NCI-H748 (cell line): Measurements from ENCODE around the gene CFAP61.

Experiments used
- DNase-seq: peaks from one replicate; lab custom pipeline; 2025; ENCODE audit not compliant: unreplicated experiment; lab: John Stamatoyannopoulos, UW

The CFAP61 gene

DNA sequence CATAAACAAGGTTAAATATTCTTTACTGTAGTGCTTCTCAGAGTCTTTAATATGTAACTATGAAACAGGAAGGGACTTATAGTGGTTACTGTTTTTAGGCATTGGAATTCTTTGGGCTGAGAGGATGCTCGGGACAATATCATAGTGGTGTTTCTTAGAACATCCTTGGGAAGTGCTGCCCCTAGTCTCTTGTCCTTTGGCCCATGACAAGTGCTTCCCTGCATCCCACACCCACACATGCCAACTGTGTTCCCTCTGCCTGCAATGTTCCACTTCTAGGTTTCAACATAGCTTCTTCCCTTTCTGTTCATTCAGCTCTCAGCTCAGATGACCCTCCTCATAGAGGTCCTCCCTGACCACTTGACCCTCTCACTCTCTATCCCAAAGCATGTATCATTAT lies 37.6 kb downstream of the CFAP61 start:
- no peak for DNase-seq

DNA sequence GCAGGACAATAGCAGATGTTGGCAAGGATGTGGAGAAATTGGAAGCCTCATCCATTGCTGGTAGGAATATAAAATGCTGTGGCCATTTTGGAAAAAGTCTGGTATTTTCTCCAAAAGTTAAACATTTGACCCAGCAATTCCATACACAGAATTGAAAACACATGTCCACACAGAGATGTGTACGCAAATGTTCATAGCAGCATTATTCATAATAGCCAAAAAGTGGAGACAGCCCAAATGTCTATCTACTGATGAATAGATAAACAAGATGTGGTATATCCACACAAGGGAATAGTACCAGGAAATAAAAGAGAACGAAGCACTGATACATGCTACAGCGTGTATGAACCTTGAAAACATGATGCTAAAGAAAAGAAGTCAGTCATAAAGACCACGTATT lies 40.5 kb downstream of the CFAP61 start:
- no peak for DNase-seq

DNA sequence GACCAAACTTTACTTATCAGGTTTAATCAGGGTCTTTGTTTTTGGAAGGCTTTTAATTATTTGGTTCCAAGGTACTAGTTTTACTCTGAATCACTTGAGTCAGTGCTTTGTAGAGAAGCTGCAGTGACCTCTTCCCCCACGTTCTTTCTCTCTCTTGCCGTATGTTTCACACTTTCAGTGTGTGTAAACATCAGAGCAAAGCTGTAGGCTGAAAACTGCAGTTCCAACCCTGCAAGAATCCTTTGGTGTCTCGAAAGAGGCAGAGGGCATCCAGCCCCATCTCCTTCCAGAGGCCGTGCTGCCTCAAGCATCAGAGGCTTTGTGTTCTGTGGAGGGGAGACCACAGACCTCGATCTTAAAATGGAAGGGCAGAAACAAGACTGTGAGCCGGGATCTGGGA lies 42.1 kb downstream of the CFAP61 start:
- no peak for DNase-seq

DNA sequence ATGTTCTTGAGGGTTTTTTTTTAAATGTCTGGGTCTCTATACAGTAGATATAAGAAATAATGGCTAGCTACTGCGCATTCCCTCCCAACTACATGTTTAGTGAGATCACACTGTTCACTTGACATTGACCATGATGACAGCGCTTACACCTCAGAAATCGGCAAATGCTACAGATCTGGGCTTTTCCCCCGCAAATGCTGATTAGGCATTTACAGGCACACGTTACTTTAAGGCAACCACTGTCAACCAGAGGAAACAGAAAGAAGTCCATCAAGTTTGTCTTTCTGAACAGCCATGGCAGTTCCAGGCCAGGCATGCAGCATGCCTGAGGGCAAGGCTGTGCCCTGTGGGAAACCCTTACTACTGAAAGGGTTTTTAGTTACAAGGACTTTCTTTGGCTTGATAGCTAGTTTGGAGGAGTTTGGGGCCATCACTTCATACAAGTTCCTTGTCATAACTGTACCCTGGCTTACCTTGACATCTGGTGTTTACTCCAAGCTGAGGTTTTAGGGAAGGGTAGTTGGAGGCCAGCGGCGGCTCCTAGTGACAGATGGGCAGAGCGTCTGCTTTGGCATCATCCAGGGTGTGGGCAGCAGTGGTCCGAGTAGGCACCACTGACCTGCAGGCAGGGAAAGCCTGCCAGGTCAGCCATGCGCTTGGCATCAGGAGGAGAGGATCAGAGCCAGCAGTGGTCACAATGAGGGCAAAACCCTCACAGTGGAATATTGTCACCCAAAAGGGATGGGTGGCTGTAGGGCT lies 43.0 kb downstream of the CFAP61 start:
- DNase-seq, result no peak

DNA sequence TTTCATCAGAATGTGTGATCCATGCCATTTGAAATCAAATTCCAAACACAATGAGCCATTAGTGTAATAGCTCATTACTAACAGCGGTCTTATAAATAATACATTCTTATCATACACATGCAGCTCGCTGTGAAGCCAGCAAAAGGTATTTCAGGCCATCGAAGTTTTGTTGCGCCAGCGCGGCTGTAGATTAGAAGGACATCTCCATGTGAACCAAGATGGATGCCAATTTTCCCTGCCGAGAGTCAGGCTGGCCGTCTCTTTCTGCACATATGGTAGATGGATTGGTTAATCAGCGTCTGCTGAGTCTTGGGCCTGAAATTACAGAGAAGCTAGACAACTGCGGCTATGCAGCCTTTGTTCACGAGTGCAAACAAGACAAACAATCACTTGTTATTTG lies 44.1 kb downstream of the CFAP61 start:
- peak; percentile 89 for DNase-seq

DNA sequence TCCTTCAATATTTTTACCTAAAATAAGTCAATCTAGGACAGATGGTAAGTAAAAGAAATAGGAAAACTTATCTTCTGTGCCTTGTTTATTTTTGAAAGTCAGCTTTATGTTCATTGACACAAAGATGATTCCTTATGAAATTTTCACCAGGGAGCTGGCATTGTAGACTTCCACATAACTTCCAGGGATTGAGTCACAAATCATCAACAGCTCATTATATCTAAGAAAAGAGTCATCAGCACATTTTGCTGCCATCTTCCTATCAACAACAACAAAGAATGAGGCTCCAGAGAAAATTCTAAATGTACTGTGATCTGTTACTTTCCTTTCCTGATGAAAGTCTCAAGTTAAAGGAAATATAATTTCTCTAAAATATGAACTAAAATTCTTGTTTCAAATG lies 48.5 kb downstream of the CFAP61 start:
- no peak for DNase-seq

DNA sequence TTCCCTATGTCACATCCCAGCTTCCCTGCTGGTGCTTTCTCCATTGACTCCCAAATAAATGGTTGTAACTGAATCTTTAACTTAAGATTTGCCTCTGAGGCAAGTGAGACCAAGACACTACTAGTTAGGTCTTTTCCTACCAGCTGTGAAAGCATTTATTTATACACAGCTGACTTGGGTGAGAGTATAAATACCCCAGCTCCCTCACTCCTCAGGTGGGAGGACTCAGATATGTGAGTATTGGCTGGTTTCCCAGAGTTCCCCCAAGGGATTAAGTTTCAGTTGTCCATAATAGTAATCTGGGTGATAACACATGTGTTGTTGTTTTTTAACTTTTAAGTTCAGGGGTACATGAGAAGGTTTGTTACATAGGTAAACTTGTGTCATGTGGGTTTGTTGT lies 49.8 kb downstream of the CFAP61 start:
- DNase-seq, result no peak

DNA sequence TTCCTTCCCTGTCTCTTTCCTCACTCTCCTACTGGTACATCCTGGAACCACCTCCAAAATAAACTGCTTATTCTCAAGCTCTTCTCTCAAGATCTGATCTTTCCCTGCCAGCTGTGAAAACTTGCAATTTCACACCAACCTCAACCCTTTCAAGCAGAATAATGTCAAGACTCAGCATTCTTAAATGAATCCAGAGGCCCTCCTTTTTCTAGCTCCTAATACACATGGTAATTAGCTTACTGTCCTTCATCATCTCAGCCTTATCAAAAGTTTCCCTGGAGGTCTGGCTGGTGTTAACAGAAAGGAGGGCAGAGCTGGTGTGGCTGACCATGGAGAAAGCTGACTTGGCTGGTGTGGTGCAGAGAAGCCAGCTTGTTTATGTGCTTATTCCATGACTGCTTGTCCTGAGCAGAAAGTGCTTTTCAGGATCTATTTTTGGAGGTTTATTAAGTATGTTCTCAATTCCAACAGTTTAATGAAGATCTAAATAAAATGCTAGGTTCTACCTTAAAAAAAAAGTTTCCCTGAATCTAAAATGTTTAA lies 50.5 kb downstream of the CFAP61 start:
- DNase-seq, result no peak

DNA sequence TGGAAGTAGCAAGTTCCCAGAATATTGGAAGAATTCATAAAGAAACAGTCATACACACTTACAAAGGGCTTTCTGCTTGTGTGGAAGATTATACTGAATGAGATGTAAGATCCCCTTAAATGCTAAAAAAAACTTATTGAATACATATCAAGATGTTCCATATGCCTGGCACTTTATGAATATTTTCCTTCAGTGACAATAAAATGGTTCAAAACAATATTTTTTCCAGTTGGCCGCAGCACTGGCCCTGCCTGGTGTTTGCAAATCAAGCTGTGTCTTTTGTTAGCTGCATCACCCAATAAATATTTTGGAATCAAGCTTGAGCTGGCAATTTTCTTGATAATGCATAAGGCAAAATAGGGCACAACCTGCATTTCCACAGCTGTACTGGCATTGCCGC lies 51.2 kb downstream of the CFAP61 start:
- no peak for DNase-seq

DNA sequence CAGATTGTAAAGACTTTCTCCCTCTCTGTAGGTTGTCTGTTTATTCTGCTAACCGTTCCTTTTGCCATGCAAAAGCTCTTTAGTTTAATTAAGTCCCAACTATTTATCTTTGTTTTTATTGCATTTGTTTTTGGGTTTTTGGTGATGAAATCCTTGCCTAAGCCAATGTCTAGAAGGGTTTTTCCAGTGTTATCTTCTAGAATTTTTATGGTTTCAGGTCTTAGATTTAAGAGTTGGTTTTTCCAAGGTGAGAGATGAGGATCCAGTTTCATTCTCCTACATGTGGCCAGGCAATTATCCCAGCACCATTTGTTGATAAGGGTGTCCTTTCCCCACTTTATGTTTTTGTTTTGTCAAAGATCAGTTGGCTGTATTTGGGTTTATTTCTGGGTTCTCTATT lies 70.9 kb downstream of the CFAP61 start:
- peak; percentile 50 for DNase-seq

DNA sequence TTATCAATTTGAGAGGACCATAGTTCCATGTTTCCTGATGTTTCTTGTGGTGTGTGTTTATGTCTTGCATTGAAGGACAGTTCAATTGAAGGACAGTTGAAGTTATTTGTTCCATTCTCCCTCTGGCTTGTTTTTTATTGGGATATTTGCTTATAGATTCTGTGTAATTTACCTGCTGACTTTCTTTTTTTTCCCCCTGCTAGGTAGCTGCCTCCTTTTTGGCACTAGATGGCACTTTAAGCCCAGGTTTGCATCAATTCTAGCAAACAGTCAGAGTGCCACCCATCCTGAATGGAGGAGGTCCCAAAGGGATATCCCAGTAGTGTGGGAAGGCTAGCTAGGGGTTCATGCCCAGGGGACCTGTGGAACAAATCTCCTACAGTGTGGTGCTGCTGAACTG lies 78.1 kb downstream of the CFAP61 start:
- DNase-seq, result peak; percentile 88

DNA sequence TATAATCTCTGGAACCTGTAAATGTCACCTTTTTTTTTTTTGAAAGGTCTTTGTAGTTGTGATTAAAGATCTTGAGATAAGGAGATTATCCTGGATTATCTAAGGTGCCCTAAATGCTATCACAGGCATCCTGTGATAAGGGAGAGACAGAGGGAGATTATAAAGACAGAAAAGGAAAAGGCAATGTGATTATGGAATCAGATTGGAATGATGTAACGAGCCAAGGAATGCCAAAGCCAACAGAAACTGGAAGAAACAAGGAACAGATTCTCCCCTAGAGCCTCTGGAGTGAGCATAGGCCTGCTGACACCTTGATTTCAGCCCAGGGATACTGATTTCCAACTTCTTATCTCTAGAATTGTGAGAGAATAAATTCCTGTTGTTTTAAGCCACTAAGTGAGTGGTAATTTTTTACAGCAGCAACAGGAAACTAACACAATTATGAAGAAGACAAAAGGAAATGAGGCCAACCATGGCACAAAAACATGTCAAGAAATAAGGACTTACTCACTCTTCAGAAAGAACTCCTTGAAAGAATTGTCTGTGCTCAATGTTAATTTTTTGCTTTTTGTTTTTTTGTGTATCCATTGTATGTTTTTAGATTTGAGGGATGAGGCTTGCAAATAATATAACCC lies 82.7 kb downstream of the CFAP61 start:
- no peak for DNase-seq

DNA sequence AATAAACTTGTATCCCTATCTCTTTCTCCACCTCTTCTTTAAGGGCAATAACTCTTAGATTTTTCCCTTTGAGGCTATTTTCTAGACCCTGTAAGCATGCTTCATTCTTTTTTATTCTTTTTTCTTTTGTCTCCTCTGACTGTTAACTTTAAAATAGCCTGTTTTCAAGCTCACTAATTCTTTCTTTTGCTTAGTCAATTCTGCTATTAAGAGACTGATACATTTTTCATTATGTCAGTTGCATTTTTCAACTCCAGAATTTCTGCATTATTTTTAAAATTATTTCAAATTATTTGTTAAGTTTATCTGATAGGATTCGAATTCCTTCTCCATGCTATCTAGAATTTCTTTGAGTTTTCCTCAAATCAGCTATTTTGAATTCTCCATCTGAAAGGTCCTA lies 84.0 kb downstream of the CFAP61 start:
- no peak for DNase-seq

DNA sequence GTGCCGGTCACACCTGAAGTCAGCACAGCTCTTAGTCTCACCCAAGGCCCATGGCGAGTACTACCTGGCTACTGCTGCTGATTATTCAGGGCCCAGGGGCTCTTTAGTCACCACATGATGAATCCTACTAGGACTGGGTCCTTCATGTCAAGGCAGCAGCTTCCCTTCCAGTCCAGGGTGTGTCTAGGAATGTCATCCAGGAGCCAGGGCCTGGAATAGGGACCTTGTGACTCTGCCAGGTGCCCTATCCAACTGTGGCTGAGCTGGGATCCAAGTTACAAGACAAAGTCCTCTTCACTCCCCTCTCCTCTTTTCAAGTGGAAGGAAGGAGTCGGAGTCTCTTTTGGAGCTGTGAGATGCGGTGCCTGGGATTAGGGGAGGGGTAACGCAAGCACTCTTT lies 85.5 kb downstream of the CFAP61 start:
- DNase-seq, result no peak

DNA sequence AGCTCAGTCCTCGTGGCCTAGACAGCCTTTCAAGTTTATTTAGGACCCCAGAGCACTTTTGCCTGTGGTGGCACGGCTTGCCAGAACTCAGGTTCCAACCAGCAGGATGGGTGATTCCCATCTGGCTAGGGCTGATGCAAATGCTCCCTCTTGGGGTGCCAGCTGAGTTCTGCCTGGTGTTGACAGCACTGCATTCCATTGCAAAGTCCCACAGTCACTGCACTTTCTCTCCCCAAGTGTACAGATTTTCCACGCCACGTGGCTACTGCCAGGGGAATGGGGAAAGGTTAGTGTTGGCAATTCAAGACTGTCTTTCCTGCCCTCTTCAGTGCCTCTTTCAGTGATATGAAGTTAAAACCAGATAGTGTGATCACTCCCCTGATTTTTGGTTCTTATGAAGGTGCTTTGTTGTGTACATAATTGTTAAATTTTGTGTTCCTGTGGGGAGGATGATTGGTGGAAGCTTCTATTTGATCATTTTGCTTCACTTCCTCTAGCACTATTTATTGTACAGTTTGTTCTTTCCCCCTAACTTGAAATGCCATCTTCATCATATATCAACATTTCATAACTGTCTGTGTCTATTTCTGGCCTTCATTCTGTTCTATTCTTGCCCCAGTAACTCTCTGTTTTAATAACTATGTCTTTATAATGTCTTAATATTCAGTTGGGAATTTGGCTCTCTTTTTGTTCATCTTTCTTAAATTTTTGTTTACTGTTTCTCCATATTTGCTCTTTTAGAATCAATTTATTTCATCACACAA lies 86.2 kb downstream of the CFAP61 start:
- DNase-seq, result no peak

DNA sequence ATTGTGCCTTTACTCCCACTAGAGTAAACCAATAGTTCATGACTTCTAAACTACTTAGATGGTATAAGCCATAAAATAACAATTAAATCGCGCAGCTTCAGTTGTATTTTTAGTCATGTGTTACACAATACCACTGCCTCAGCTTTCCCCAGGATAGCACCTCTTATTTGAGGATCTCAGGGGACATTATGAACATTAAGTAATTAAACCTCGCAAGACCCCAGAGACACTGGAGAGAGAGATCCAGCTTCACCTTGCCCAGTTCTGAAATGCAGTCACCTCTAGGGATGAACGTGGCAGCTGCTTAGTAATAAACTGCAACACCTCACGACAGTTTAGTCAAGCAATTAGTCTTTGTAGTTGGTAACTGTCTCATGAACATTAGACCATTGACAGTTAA lies 87.1 kb downstream of the CFAP61 start:
- peak; percentile 31 for DNase-seq

DNA sequence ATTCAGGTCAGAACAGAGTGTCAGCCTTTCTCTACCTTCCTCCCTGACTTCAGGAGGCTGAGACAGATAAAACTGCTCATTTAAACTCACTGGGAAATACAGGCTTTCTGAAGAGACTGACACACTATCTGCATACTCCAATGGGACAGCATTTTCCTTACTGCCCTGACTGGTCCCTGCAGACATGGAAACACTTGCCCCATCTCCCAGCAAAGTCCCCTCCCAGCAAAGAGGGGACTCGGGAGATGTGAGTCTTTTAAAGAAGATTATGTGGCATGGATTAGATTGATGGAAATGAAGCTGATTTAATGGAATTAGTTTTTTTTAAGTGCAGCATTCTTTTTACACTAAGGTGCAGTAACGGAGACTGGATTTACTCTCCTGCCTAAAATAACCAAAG lies 90.8 kb downstream of the CFAP61 start:
- DNase-seq, result no peak

DNA sequence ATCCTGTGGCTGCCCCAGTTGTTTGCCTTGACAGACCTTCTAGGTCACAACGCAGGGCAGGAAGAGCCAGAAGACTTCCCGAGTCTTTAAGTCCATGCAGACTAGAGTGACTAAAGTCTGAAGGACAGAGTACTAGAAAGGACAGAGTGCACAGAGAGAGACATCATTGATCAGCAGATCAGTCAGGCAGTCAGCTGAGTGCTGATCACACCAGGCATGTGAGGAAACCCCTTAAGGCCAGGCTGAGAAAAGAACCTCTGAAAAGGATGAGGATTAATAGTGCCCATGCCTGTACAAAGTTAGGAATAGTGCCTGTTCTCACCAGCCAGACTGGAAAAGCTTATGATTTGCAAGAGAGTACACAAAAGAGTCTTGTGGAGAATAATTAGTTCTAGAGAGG lies 91.3 kb downstream of the CFAP61 start:
- no peak for DNase-seq

DNA sequence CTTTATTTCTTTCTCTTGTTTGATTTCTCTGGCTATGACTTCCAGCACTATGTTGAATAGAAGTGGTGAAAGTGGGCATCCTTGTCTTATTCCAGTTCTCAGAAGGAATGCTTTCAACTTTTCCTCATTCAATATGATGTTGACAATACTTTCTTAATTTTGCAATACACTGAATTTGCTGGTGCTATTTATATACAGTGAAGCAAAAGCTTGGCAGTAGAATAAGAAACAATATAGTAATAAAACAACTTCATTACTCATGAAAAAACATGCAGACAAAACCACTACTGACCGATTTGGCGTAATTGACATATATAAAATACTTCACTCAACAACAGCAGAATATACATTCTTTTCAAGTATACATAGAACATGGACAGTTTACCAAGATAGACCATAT lies 96.4 kb downstream of the CFAP61 start:
- DNase-seq, result no peak

DNA sequence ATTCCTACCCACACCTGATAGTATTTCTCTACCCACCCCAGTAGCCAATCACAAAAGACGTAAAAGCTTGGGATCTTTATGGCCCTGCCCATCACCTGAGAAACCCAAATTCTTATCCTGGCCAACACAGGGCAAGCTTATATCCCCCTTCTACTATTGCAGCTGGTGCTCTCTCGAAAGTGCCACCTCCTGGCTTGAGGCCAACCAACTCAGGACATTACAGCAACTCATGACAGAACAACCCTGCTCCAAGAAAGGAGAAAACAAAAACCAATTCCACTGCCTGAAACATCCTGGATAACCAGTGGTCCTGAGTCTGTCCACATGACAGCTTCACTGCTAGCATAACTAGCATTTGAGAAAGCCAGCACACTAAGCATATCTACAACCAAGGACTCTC lies 97.9 kb downstream of the CFAP61 start:
- DNase-seq, result no peak

DNA sequence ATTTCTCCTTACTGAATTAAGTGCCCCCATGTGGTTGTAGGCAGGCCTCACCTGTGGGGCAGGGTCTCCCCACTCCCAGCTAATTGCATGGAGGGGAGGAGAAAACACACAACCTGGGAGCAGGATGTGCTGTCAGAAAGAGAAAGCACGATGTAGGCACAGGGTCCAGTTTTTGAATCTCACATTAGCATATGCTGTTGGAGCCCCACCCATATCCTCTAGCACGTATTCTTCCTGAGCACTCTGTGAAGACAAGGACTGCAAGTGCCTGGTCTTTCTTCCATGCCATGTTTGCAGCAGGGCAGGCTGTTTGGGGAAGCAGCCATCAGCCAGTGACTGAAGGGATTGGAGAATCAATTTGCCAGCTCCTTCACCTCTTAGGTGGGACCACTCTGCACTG lies 108.2 kb downstream of the CFAP61 start:
- DNase-seq, result no peak

DNA sequence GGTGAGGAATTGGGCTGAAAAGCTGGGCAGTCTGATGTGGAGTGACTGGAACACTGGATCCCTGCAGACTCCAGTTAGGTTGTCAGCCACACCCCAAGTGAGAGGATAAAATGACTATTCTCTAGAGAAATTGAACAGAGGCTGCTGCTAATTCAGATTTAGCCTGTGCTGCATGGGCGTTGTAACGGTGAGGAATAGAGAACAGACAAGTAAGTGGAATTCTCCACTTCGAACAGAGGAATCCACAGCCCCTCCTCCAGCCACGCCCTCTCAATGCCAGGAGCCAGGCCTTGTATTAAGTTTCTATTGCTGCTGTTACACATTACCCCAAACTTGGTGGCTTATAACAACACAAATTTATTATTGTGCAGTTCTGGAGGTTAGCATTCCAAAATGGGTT lies 109.3 kb downstream of the CFAP61 start:
- no peak for DNase-seq
